ENCODE data around the gene CAV2. TPM values are rescaled to one million over a fixed set of nuclear protein-coding genes. Genes with fewer than 3 reads are reported as not detected.
"Not testable (repeated sequence)": the region's sequence is repeated elsewhere in the genome, so short reads cannot be mapped to it uniquely, and the experiment has no call there.

CAV2 gene
- total RNA-seq, 1 experiment from 2014 or later, result 171 TPM

- intact Hi-C loops (cut with micrococcal nuclease), result no loop called here
- Mint-ChIP-seq H3K36me3 (ENCODE audit: insufficient read depth, unreplicated experiment) (no peaks in the 10 kb centered on the region), H3K4me3 (ENCODE audit: unreplicated experiment) (no peak overlapping the region), H3K4me1 (ENCODE audit: insufficient read depth, unreplicated experiment) (peaks cover 12% of the 10 kb centered on the region), H3K9me3 (ENCODE audit: unreplicated experiment) (peaks cover 7% of the 10 kb centered on the region), H3K27me3 (ENCODE audit: insufficient read depth, unreplicated experiment) (no peaks in the 10 kb centered on the region), H3K27ac (ENCODE audit: low read depth, unreplicated experiment) (no peak overlapping the region)
- POLR2A ChIA-PET, result interaction anchor here (0.6 to 1.3 kb wide), 4 partner anchors 9 to 123 kb away, joined by 3 to 5 read pairs (median 3); no protein-coding TSS in a partner anchor
- DNase-seq (ENCODE audit: unreplicated experiment), result no peak
- BruUV-seq (replicated peaks), result no TSS peak
- CTCF ChIA-PET, result interaction anchor here (1.2 kb wide), 1 partner anchor 10 kb away, joined by 4 read pairs; no protein-coding TSS in a partner anchor
- no peak for TF ChIP-seq CTCF (IDR thresholded peaks at IDR 0.05; ENCODE audit: unreplicated experiment)
Measured at GRCh38 chr7:116477625-116478024, 21.9 kb upstream of the CAV2 start.

GRCh38 chr7:116478834-116479233 lies 20.7 kb upstream of the CAV2 start:
- TF ChIP-seq CTCF (IDR thresholded peaks at IDR 0.05; ENCODE audit: unreplicated experiment), result no peak
- intact Hi-C loops (cut with micrococcal nuclease), result no loop called here
- TSS peak; percentile 63 for BruUV-seq (replicated peaks)
- H3K9me3 Mint-ChIP-seq (ENCODE audit: unreplicated experiment), result peaks cover 7% of the 10 kb centered on the region
- peaks cover 12% of the 10 kb centered on the region for H3K4me1 Mint-ChIP-seq (ENCODE audit: insufficient read depth, unreplicated experiment)
- H3K27ac Mint-ChIP-seq (ENCODE audit: low read depth, unreplicated experiment), result no peak overlapping the region
- DNase-seq (ENCODE audit: unreplicated experiment), result no peak
- ChIA-PET CTCF (interaction anchor here (1.0 to 1.2 kb wide), 2 partner anchors 8 to 47 kb away, joined by 4 to 5 read pairs; no protein-coding TSS in a partner anchor), POLR2A (interaction anchor here (1.0 to 1.3 kb wide), 2 partner anchors 8 to 30 kb away, joined by 3 read pairs; no protein-coding TSS in a partner anchor)
- H3K4me3 Mint-ChIP-seq (ENCODE audit: unreplicated experiment), result no peak overlapping the region
- no peaks in the 10 kb centered on the region for H3K36me3 Mint-ChIP-seq (ENCODE audit: insufficient read depth, unreplicated experiment)
- no peaks in the 10 kb centered on the region for H3K27me3 Mint-ChIP-seq (ENCODE audit: insufficient read depth, unreplicated experiment)

- BruUV-seq (replicated peaks), result no TSS peak
- no peaks in the 10 kb centered on the region for H3K27me3 Mint-ChIP-seq (ENCODE audit: insufficient read depth, unreplicated experiment)
- no peaks in the 10 kb centered on the region for H3K36me3 Mint-ChIP-seq (ENCODE audit: insufficient read depth, unreplicated experiment)
- H3K27ac Mint-ChIP-seq (ENCODE audit: low read depth, unreplicated experiment), result no peak overlapping the region
- ChIA-PET POLR2A (interaction anchor here (0.7 to 1.0 kb wide), 2 partner anchors 16 to 39 kb away, joined by 3 read pairs; no protein-coding TSS in a partner anchor), CTCF (interaction anchor here (0.5 to 1.7 kb wide), 4 partner anchors 12 to 199 kb away, joined by 3 to 5 read pairs (median 3); no protein-coding TSS in a partner anchor)
- no peak for TF ChIP-seq CTCF (IDR thresholded peaks at IDR 0.05; ENCODE audit: unreplicated experiment)
- no peaks in the 10 kb centered on the region for H3K4me1 Mint-ChIP-seq (ENCODE audit: insufficient read depth, unreplicated experiment)
- no peak overlapping the region for H3K4me3 Mint-ChIP-seq (ENCODE audit: unreplicated experiment)
- H3K9me3 Mint-ChIP-seq (ENCODE audit: unreplicated experiment), result no peaks in the 10 kb centered on the region
- DNase-seq (ENCODE audit: unreplicated experiment), result no peak
- intact Hi-C loops (cut with micrococcal nuclease), result no loop called here
Measured at GRCh38 chr7:116483271-116483942, 16.1 kb upstream of the CAV2 start.

- DNase-seq (ENCODE audit: unreplicated experiment); H3K27ac Mint-ChIP-seq (ENCODE audit: low read depth, unreplicated experiment); H3K4me1 Mint-ChIP-seq (ENCODE audit: insufficient read depth, unreplicated experiment); H3K27me3 Mint-ChIP-seq (ENCODE audit: insufficient read depth, unreplicated experiment); BruUV-seq (replicated peaks); intact Hi-C loops (cut with micrococcal nuclease); H3K9me3 Mint-ChIP-seq (ENCODE audit: unreplicated experiment); POLR2A ChIA-PET; H3K4me3 Mint-ChIP-seq (ENCODE audit: unreplicated experiment); H3K36me3 Mint-ChIP-seq (ENCODE audit: insufficient read depth, unreplicated experiment): not testable (repeated sequence)
- CTCF ChIA-PET, result interaction anchor here (1.1 to 1.4 kb wide), 4 partner anchors 18 to 200 kb away, joined by 3 to 6 read pairs (median 3); no protein-coding TSS in a partner anchor
Measured at GRCh38 chr7:116484389-116484788, 15.1 kb upstream of the CAV2 start.
